Chondrocyte (in vitro differentiated cells): Measurements from ENCODE around the gene SPTLC3. TPM values are rescaled to one million over a fixed set of nuclear protein-coding genes. Genes with fewer than 3 reads are reported as not detected.
"Not testable (repeated sequence)": the region's sequence is repeated elsewhere in the genome, so short reads cannot be mapped to it uniquely, and the experiment has no call there.

Experiments
- DNase-seq: peaks from one replicate; pipeline ENCODE4 v3.0.0; 2021; ENCODE audit warnings: mixed read lengths, low spot score
- H3K27ac Mint-ChIP-seq: one replicate; pipeline ENCODE4 v1.8.0; 2021; ENCODE audit warnings: mild to moderate bottlenecking, moderate library complexity, mixed read lengths; ENCODE audit not compliant: unreplicated experiment
- H3K27me3 Mint-ChIP-seq: 2 replicates; pipeline ENCODE4 v1.8.0; 2021; ENCODE audit warnings: low read depth, mixed read lengths
- H3K36me3 Mint-ChIP-seq: 2 replicates; pipeline ENCODE4 v1.8.0; 2021; ENCODE audit warnings: low read depth, mixed read lengths
- H3K4me1 Mint-ChIP-seq: 2 replicates; pipeline ENCODE4 v1.8.0; 2021; ENCODE audit warnings: low read depth, mild to moderate bottlenecking, mixed read lengths
- H3K4me3 Mint-ChIP-seq: one replicate; pipeline ENCODE4 v1.8.0; 2021; ENCODE audit warnings: mild to moderate bottlenecking, moderate library complexity, mixed read lengths; ENCODE audit not compliant: unreplicated experiment
- H3K9me3 Mint-ChIP-seq: 2 replicates; pipeline ENCODE4 v1.8.0; 2021; ENCODE audit warnings: low read depth, mixed read lengths
- CTCF ChIP-seq: fragments of 200-600 bp; sonication (generic); IDR thresholded peaks from 2 replicates; pipeline ENCODE4 v1.5.0; 2021; ENCODE audit warnings: antibody characterized with exemption, mild to moderate bottlenecking, moderate library complexity
- total RNA-seq: library from RNA; stranded (reverse); gene quantifications from 3 replicates; pipeline ENCODE4 v1.2.1, GENCODE V29; 2021

Gene SPTLC3
- total RNA-seq, 1 donor from 2014 or later = 5.0 TPM

GRCh38 chr20:12978613-12979495, 29.9 kb upstream of the SPTLC3 start:
- Mint-ChIP-seq H3K4me3 (no peak overlapping the region), H3K4me1 (peaks cover 5% of the 10 kb centered on the region), H3K27me3 (no peaks in the 10 kb centered on the region), H3K9me3 (peaks cover 7% of the 10 kb centered on the region), H3K27ac (no peak overlapping the region), H3K36me3 (no peaks in the 10 kb centered on the region)
- no peak for DNase-seq
- no peak for TF ChIP-seq CTCF

- not testable (repeated sequence) for H3K27me3 Mint-ChIP-seq, H3K4me1 Mint-ChIP-seq, H3K27ac Mint-ChIP-seq, H3K4me3 Mint-ChIP-seq, H3K36me3 Mint-ChIP-seq, DNase-seq, H3K9me3 Mint-ChIP-seq
These were observed 29.1 kb upstream of the SPTLC3 start for GRCh38 chr20:12979713-12980112.

- H3K4me1 Mint-ChIP-seq = peaks cover 7% of the 10 kb centered on the region
- no peak for TF ChIP-seq CTCF
- H3K36me3 Mint-ChIP-seq = no peaks in the 10 kb centered on the region
- DNase-seq = no peak
- no peak overlapping the region for H3K4me3 Mint-ChIP-seq
- H3K27me3 Mint-ChIP-seq = no peaks in the 10 kb centered on the region
- H3K9me3 Mint-ChIP-seq = peaks cover 5% of the 10 kb centered on the region
- H3K27ac Mint-ChIP-seq = no peak overlapping the region
These were observed 26.7 kb upstream of the SPTLC3 start for GRCh38 chr20:12982098-12982497.

- Mint-ChIP-seq H3K4me1 (peaks cover 4% of the 10 kb centered on the region), H3K27ac (no peak overlapping the region), H3K4me3 (no peak overlapping the region), H3K27me3 (no peaks in the 10 kb centered on the region), H3K36me3 (no peaks in the 10 kb centered on the region), H3K9me3 (peaks cover 5% of the 10 kb centered on the region)
- DNase-seq = no peak
- TF ChIP-seq CTCF = no peak
These were observed 24.6 kb upstream of the SPTLC3 start for GRCh38 chr20:12984069-12984765.

GRCh38 chr20:12984863-12985262, 23.9 kb upstream of the SPTLC3 start:
- DNase-seq = no peak
- TF ChIP-seq CTCF = no peak
- H3K4me1 Mint-ChIP-seq = peaks cover 4% of the 10 kb centered on the region
- H3K9me3 Mint-ChIP-seq = peaks cover 5% of the 10 kb centered on the region
- H3K27me3 Mint-ChIP-seq = no peaks in the 10 kb centered on the region
- H3K36me3 Mint-ChIP-seq = no peaks in the 10 kb centered on the region
- no peak overlapping the region for H3K4me3 Mint-ChIP-seq
- no peak overlapping the region for H3K27ac Mint-ChIP-seq
